Sigmoid colon (tissue), 4 donors: ENCODE data around the gene SMC3.

ENCODE experiments used
- EP300 ChIP-seq, 4 donors: sonication (generic); formaldehyde crosslinking; IDR thresholded peaks; one replicate each; pipeline ENCODE4 v1.6.1; 2017; ENCODE audit warnings: antibody characterized with exemption in 4 of 4
- POLR2A ChIP-seq, 2 donors: fragments of 450-650 bp; IDR thresholded peaks; one replicate each; pipeline ENCODE4 v1.6.1; 2016; ENCODE audit warnings: antibody characterized with exemption in 2 of 2, mild to moderate bottlenecking in 2 of 2, moderate library complexity in 2 of 2
- POLR2AphosphoS5 ChIP-seq, 4 donors: sonication (generic); formaldehyde crosslinking; IDR thresholded peaks; one replicate each; pipeline ENCODE4 v1.6.1; 2017; ENCODE audit warnings: antibody characterized with exemption in 4 of 4
- TF ChIP-seq, protein P1 (sequence below), 4 experiments: fragments of 450-650 bp in 3 of 4; fragments of 200-600 bp in 1 of 4; IDR thresholded peaks; one replicate each; pipeline ENCODE4 v1.5.1; 2016 to 2019; ENCODE audit warnings: antibody characterized with exemption in 4 of 4, mild to moderate bottlenecking in 3 of 4, moderate library complexity in 2 of 4

GRCh38 chr10:110649347-110650264, 82.1 kb downstream of the SMC3 start:
- TF ChIP-seq, protein P1, sequence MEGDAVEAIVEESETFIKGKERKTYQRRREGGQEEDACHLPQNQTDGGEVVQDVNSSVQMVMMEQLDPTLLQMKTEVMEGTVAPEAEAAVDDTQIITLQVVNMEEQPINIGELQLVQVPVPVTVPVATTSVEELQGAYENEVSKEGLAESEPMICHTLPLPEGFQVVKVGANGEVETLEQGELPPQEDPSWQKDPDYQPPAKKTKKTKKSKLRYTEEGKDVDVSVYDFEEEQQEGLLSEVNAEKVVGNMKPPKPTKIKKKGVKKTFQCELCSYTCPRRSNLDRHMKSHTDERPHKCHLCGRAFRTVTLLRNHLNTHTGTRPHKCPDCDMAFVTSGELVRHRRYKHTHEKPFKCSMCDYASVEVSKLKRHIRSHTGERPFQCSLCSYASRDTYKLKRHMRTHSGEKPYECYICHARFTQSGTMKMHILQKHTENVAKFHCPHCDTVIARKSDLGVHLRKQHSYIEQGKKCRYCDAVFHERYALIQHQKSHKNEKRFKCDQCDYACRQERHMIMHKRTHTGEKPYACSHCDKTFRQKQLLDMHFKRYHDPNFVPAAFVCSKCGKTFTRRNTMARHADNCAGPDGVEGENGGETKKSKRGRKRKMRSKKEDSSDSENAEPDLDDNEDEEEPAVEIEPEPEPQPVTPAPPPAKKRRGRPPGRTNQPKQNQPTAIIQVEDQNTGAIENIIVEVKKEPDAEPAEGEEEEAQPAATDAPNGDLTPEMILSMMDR (IDR thresholded peaks at IDR 0.05) = no peak
- no peak for TF ChIP-seq POLR2A (IDR thresholded peaks at IDR 0.05)
- no peak for TF ChIP-seq POLR2AphosphoS5 (IDR thresholded peaks at IDR 0.05)
- TF ChIP-seq EP300 (IDR thresholded peaks at IDR 0.05) = no peak
